RWPE2 (cell line): Measurements from ENCODE around the gene PIK3IP1.
A peak's percentile ranks its signal among the peaks of the same experiment; 100 is the strongest.
"Not testable (repeated sequence)": the region's sequence is repeated elsewhere in the genome, so short reads cannot be mapped to it uniquely, and the experiment has no call there.

Experiments used
- ATAC-seq: fragments of 200-7000 bp; cut with Tn5 transposase; 3 replicates; pipeline ENCODE4 v1.9.1; 2021; ENCODE audit warnings: low read depth
- DNase-seq: peaks from one replicate; pipeline ENCODE4 v3.0.0-alpha.2; 2020; ENCODE audit warnings: low spot score
- H3K27ac ChIP-seq: fragments of 450-650 bp; 2 replicates; pipeline ENCODE4 v1.5.1; 2017; ENCODE audit warnings: mild to moderate bottlenecking; ENCODE audit not compliant: poor library complexity, severe bottlenecking
- H3K27me3 ChIP-seq: fragments of 250-450 bp; sonication (Bioruptor Pico); 2 replicates; pipeline ENCODE4 v1.5.1; 2021; ENCODE audit warnings: mild to moderate bottlenecking, moderate library complexity; ENCODE audit not compliant: insufficient read depth, poor library complexity, severe bottlenecking
- H3K36me3 ChIP-seq: fragments of 250-450 bp; sonication (Bioruptor Pico); 2 replicates; pipeline ENCODE4 v1.5.1; 2020; ENCODE audit warnings: low read depth, mild to moderate bottlenecking, moderate library complexity
- H3K4me1 ChIP-seq: fragments of 250-450 bp; sonication (Bioruptor Pico); 2 replicates; pipeline ENCODE4 v1.5.1; 2021; ENCODE audit warnings: mild to moderate bottlenecking, moderate library complexity; ENCODE audit not compliant: insufficient read depth, poor library complexity, severe bottlenecking
- H3K4me3 ChIP-seq: fragments of 250-450 bp; sonication (Bioruptor Pico); 2 replicates; pipeline ENCODE4 v1.5.1; 2021; ENCODE audit warnings: mild to moderate bottlenecking, moderate library complexity; ENCODE audit not compliant: severe bottlenecking
- H3K9me3 ChIP-seq: fragments of 250-450 bp; sonication (Bioruptor Pico); 2 replicates; pipeline ENCODE4 v1.5.1; 2021; ENCODE audit warnings: mild to moderate bottlenecking, moderate library complexity; ENCODE audit not compliant: severe bottlenecking
- CTCF ChIP-seq: fragments of 450-650 bp; IDR thresholded peaks from one replicate; pipeline ENCODE4 v1.5.1; 2017; ENCODE audit warnings: mild to moderate bottlenecking, moderate library complexity; ENCODE audit not compliant: poor library complexity, severe bottlenecking

PIK3IP1 gene

GRCh38 chr22:31239771-31240370 lies 52.4 kb downstream of the PIK3IP1 start:
- Histone ChIP-seq H3K4me1 (peaks cover 28% of the 10 kb centered on the region), H3K9me3 (no peaks in the 10 kb centered on the region), H3K4me3 (no peak overlapping the region), H3K27me3 (no peaks in the 10 kb centered on the region), H3K27ac (no peak overlapping the region), H3K36me3 (peaks cover 13% of the 10 kb centered on the region)
- no peak for ATAC-seq
- DNase-seq: no peak
- TF ChIP-seq CTCF: no peak

GRCh38 chr22:31238057-31238456 lies 54.2 kb downstream of the PIK3IP1 start:
- ATAC-seq (no peak), DNase-seq (no peak)
- Histone ChIP-seq H3K36me3 (peaks cover 18% of the 10 kb centered on the region), H3K27ac (peak overlapping the region; percentile 1), H3K9me3 (no peaks in the 10 kb centered on the region), H3K27me3 (no peaks in the 10 kb centered on the region), H3K4me3 (no peak overlapping the region), H3K4me1 (peaks cover 13% of the 10 kb centered on the region)
- no peak for TF ChIP-seq CTCF

- not testable (repeated sequence) for H3K4me3 ChIP-seq, H3K36me3 ChIP-seq, H3K9me3 ChIP-seq, DNase-seq, H3K27me3 ChIP-seq, H3K4me1 ChIP-seq, ATAC-seq, H3K27ac ChIP-seq
Observed at GRCh38 chr22:31236044-31236443, 56.2 kb downstream of the PIK3IP1 start.

GRCh38 chr22:31235081-31235480 lies 57.2 kb downstream of the PIK3IP1 start:
- H3K4me1 ChIP-seq: no peaks in the 10 kb centered on the region

GRCh38 chr22:31233001-31233400 lies 59.3 kb downstream of the PIK3IP1 start:
- DNase-seq: no peak
- peaks cover 5% of the 10 kb centered on the region for H3K36me3 ChIP-seq
- H3K4me1 ChIP-seq: no peaks in the 10 kb centered on the region
- no peak for TF ChIP-seq CTCF
- no peak overlapping the region for H3K27ac ChIP-seq
- H3K27me3 ChIP-seq: no peaks in the 10 kb centered on the region
- no peak overlapping the region for H3K4me3 ChIP-seq
- H3K9me3 ChIP-seq: no peaks in the 10 kb centered on the region
- ATAC-seq: no peak

More at GRCh38 chr22:31235081-31235480, 57.2 kb downstream of the PIK3IP1 start:
- DNase-seq (no peak), ATAC-seq (no peak)
- Histone ChIP-seq H3K4me3 (no peak overlapping the region), H3K27ac (no peak overlapping the region), H3K27me3 (no peaks in the 10 kb centered on the region), H3K36me3 (peaks cover 5% of the 10 kb centered on the region; the same call in 1 of the 2 replicates), H3K9me3 (no peaks in the 10 kb centered on the region)
- no peak for TF ChIP-seq CTCF
